ENCODE results near the gene MR1. TPM values are rescaled to one million over a fixed set of nuclear protein-coding genes. Genes with fewer than 3 reads are reported as not detected.
A peak's percentile ranks its signal among the peaks of the same experiment; 100 is the strongest.

MR1 gene
- total and polyA plus RNA-seq, 9 of the 15 experiments (the other 6 are each of a cell fraction or from before 2014, with no cell fraction given): 9.7 to 21.7 (median 15.6) TPM

DNA sequence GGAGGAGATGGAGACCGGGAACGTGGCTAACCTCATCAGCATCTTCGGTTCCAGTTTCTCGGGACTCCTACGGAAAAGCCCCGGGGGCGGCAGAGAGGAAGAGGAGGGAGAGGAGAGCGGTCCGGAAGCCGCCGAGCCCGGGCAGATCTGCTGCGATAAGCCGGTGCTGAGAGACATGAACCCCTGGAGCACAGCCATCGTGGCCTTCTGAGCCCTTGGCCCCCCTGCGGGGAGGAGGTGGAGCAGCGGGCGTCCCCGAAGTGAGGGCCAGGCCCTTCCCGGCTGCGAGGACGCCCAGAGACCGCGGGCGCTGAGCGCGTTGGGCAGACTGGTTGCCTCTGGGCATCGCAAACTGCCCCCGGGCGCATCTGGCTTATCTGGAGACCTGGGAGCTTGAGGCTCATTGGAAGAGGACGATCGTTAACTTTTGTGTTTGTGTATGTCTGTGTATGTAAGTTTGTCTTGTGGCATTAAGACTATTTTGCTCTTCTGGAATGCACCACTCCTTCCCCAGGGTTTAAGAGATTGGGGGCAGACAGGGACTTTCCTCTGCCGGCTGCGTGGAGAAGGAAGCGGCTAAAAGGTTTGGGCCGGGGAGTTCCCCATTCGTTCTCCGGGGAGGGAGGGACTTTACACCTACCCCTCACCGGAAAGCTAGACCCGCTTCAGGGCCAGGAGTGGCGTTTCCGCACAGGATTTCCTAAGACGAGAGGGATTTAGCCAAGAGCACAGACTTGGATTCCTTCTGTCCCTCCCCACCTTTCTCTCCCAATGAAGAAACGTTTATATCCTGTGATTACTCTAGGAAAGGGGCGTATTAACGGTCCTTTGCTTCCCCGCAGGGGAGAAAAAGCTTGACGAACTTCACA is 56.1 kb downstream of the MR1 start (continued):
- TF ChIP-seq, protein P1, sequence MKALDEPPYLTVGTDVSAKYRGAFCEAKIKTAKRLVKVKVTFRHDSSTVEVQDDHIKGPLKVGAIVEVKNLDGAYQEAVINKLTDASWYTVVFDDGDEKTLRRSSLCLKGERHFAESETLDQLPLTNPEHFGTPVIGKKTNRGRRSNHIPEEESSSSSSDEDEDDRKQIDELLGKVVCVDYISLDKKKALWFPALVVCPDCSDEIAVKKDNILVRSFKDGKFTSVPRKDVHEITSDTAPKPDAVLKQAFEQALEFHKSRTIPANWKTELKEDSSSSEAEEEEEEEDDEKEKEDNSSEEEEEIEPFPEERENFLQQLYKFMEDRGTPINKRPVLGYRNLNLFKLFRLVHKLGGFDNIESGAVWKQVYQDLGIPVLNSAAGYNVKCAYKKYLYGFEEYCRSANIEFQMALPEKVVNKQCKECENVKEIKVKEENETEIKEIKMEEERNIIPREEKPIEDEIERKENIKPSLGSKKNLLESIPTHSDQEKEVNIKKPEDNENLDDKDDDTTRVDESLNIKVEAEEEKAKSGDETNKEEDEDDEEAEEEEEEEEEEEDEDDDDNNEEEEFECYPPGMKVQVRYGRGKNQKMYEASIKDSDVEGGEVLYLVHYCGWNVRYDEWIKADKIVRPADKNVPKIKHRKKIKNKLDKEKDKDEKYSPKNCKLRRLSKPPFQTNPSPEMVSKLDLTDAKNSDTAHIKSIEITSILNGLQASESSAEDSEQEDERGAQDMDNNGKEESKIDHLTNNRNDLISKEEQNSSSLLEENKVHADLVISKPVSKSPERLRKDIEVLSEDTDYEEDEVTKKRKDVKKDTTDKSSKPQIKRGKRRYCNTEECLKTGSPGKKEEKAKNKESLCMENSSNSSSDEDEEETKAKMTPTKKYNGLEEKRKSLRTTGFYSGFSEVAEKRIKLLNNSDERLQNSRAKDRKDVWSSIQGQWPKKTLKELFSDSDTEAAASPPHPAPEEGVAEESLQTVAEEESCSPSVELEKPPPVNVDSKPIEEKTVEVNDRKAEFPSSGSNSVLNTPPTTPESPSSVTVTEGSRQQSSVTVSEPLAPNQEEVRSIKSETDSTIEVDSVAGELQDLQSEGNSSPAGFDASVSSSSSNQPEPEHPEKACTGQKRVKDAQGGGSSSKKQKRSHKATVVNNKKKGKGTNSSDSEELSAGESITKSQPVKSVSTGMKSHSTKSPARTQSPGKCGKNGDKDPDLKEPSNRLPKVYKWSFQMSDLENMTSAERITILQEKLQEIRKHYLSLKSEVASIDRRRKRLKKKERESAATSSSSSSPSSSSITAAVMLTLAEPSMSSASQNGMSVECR (CRISPR knock-in tag; IDR thresholded peaks at IDR 0.05): peak; percentile 60
- TF ChIP-seq, protein P2, sequence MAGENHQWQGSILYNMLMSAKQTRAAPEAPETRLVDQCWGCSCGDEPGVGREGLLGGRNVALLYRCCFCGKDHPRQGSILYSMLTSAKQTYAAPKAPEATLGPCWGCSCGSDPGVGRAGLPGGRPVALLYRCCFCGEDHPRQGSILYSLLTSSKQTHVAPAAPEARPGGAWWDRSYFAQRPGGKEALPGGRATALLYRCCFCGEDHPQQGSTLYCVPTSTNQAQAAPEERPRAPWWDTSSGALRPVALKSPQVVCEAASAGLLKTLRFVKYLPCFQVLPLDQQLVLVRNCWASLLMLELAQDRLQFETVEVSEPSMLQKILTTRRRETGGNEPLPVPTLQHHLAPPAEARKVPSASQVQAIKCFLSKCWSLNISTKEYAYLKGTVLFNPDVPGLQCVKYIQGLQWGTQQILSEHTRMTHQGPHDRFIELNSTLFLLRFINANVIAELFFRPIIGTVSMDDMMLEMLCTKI (IDR thresholded peaks at IDR 0.05; ENCODE audit: partially characterized antibody): no peak
- peak; percentile 16; the same call in 1 of the 2 replicates for TF ChIP-seq POLR2AphosphoS5 (IDR thresholded peaks at IDR 0.05; ENCODE audit: control insufficient read depth, insufficient read depth, low read depth, low read length)
- peak; percentile 91 for TF ChIP-seq ETV1 (tag; conservative IDR thresholded peaks at IDR 0.05; ENCODE audit: low read depth)
- TF ChIP-seq TOE1 (IDR thresholded peaks at IDR 0.05; ENCODE audit: borderline replicate concordance): no peak
- TF ChIP-seq TOE1 (CRISPR knock-in tag; IDR thresholded peaks at IDR 0.05; ENCODE audit: borderline replicate concordance, low read depth): peak; percentile 65; the same call in 1 of the 2 replicates
- TF ChIP-seq KDM5B (IDR thresholded peaks at IDR 0.05; ENCODE audit: insufficient replicate concordance, low read depth, low read length): peak; percentile 39
- peak; percentile 54 for TF ChIP-seq EGR1 (conservative IDR thresholded peaks at IDR 0.05)
- peak; percentile 20; the same call in 1 of the 2 replicates for TF ChIP-seq CBFA2T3 (IDR thresholded peaks at IDR 0.05)
- TF ChIP-seq, protein P3, sequence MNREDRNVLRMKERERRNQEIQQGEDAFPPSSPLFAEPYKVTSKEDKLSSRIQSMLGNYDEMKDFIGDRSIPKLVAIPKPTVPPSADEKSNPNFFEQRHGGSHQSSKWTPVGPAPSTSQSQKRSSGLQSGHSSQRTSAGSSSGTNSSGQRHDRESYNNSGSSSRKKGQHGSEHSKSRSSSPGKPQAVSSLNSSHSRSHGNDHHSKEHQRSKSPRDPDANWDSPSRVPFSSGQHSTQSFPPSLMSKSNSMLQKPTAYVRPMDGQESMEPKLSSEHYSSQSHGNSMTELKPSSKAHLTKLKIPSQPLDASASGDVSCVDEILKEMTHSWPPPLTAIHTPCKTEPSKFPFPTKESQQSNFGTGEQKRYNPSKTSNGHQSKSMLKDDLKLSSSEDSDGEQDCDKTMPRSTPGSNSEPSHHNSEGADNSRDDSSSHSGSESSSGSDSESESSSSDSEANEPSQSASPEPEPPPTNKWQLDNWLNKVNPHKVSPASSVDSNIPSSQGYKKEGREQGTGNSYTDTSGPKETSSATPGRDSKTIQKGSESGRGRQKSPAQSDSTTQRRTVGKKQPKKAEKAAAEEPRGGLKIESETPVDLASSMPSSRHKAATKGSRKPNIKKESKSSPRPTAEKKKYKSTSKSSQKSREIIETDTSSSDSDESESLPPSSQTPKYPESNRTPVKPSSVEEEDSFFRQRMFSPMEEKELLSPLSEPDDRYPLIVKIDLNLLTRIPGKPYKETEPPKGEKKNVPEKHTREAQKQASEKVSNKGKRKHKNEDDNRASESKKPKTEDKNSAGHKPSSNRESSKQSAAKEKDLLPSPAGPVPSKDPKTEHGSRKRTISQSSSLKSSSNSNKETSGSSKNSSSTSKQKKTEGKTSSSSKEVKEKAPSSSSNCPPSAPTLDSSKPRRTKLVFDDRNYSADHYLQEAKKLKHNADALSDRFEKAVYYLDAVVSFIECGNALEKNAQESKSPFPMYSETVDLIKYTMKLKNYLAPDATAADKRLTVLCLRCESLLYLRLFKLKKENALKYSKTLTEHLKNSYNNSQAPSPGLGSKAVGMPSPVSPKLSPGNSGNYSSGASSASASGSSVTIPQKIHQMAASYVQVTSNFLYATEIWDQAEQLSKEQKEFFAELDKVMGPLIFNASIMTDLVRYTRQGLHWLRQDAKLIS (CRISPR knock-in tag; IDR thresholded peaks at IDR 0.05): peak; percentile 69
- peak; percentile 52 for TF ChIP-seq NCOR1 (IDR thresholded peaks at IDR 0.05)
- no peak for TF ChIP-seq ZNF12 (CRISPR knock-in tag; IDR thresholded peaks at IDR 0.05)
- TF ChIP-seq, protein P4, sequence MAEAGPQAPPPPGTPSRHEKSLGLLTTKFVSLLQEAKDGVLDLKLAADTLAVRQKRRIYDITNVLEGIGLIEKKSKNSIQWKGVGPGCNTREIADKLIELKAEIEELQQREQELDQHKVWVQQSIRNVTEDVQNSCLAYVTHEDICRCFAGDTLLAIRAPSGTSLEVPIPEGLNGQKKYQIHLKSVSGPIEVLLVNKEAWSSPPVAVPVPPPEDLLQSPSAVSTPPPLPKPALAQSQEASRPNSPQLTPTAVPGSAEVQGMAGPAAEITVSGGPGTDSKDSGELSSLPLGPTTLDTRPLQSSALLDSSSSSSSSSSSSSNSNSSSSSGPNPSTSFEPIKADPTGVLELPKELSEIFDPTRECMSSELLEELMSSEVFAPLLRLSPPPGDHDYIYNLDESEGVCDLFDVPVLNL (CRISPR knock-in tag; IDR thresholded peaks at IDR 0.05; ENCODE audit: low read depth): no peak
- TF ChIP-seq, protein P5, sequence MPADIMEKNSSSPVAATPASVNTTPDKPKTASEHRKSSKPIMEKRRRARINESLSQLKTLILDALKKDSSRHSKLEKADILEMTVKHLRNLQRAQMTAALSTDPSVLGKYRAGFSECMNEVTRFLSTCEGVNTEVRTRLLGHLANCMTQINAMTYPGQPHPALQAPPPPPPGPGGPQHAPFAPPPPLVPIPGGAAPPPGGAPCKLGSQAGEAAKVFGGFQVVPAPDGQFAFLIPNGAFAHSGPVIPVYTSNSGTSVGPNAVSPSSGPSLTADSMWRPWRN (IDR thresholded peaks at IDR 0.05; ENCODE audit: low read depth): 0 out of 2 replicates have a peak, but pooled peaks have one; percentile 11
